Measurements from ENCODE around the gene SFXN5. TPM values are rescaled to one million over a fixed set of nuclear protein-coding genes. Genes with fewer than 3 reads are reported as not detected.
"Not testable (repeated sequence)": the region's sequence is repeated elsewhere in the genome, so short reads cannot be mapped to it uniquely, and the experiment has no call there.

SFXN5 gene
- polyA plus RNA-seq, 3 donors, result 2.8 to 5.3 (median 4.5) TPM

GRCh38 chr2:72915320-72915906 is 156.1 kb downstream of the SFXN5 start:
- no peak overlapping the region for H3K27ac ChIP-seq (ENCODE audit: low read depth, low read length)
- 3 to 5% (median 5%) methylated on average over 25 to 26 of the region's 26 CpGs for WGBS, 3 donors

DNA sequence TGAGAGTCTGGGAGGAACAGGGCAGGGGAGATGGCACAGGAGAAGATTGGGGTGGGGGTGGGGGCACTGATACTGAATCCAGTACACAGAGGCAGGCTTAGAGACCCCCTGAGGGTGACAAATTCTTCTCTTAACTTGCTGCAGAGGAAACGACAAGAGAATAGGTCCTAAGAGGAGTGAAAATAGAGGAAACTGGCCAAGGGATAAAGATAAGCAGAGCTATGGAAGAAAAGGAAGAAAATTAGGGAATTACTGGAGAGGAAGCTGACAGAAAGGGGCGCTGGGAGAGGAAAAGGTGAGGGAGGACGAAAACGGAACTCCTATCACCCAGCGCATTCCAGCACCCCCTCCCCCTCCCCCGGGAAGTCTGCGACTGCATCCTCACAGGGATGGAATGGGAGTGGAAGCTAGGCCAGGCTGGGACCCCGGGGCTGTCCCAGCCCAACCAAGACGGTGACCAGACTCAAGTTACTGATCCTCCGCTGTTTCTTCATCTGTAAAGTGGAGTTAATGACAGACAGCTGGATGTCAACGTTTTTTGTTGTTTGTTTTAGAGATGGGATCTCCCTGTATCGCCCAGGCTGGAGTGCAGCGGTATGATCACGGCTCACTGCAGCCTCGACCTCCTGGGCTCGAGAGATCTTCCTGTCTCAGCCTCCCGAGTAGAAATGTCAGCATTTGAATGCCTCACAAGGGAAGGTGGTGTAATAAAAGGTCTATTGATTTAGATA is 156.8 kb downstream of the SFXN5 start:
- 6 to 9% (median 9%) methylated on average over 16 to 17 of the region's 17 CpGs for WGBS, 3 donors
- no peak overlapping the region for H3K27ac ChIP-seq (ENCODE audit: low read depth, low read length)

DNA sequence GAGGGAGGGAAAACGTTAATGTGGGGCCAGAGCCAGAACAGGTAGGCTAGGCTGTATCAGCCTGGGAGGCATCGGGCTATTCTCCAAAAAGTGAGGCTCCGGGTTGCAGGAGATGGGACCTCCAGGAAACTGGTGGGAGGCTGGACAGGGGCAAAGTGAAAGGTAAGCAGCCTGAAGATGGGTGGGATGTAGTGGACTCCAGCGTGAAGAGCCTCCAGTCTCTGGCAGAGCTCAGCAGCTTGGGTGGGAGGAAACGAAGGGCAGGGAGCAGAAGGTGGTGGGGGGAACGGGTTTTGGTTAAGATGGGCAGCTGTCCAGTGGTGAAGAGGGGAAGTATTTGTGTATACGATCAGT is 157.3 kb downstream of the SFXN5 start:
- no peak overlapping the region for H3K27ac ChIP-seq (ENCODE audit: low read depth, low read length)
- WGBS, 3 donors, result 7 to 8% (median 7%) methylated on average over 7 of the region's 7 CpGs

DNA sequence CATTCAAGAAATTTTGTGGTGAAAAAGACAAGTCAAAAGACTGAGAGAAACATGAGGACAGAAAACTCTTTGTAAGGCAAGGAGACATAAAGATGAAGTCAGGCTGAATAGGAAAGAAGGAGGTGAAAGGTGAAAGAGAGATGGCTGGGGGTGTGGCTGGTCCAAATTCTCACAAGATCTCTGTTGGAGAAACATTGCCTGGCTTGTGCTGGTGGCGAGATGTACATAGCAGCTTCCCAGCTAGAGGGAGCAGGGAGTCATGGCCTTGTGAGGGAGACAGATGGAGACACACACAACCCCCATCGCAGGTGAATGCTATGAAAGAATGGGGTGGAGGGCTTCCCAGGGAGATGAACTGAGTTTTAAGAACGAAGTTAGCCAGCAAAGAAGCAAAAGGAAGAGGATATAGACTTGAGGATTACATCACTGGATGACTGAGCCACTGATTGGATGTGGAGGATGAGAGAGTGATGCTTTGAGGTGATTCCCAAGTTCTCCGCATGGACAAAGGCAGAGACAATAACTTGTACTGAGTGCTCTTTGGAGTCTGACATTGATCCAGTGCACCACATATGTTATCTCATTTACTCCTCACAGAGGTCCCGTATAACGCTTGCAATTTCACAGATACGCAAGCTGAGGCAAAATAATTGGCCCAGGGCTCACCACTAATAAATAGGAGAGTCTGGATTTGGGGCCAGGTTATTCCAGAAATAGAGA is 157.9 kb downstream of the SFXN5 start:
- 18 to 19% (median 19%) methylated on average over 7 of the region's 7 CpGs for WGBS, 3 donors
- H3K27ac ChIP-seq (ENCODE audit: low read depth, low read length), result no peak overlapping the region

DNA sequence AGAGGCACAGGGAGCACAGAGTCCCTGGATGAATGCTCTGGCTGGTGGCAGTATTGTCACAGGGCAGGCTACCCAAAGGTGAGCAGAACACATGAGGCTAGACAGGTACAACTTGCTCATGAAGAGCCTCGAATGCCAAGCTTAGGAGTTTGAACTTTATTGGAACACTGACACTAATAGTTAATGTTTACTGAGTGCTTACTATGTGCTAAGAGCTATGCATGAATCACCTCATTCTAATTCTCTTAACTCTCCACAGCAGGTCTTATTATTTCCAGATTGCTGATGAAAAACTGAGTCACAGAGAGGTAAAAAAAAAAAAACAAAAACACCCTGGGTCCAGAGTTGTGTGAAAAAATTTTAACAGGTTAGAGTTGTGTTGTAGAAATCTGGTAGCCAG is 160.3 kb downstream of the SFXN5 start:
- WGBS, 3 donors, result 32 to 57% (median 52%) methylated on average over 1 of the region's 1 CpG
- no peak overlapping the region for H3K27ac ChIP-seq (ENCODE audit: low read depth, low read length)

DNA sequence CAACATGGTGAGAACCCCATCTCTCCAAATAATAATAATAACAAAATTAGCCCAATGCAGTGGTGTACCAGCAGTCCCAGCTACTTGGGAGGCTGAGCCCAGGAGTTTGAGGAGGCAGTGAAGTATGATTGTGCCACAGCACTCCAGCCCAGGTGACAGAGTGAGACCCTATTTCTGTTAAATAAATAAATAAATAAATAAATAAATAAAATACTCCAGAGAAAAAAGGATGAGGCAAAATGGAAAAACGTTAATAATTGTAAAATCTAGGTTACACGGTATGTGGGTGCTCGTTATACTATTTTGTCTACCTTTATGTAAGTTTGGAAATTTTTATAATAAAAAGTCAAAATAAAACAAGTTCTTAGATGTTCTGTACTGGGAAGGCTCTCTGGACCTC is 162.8 kb downstream of the SFXN5 start:
- H3K27ac ChIP-seq (ENCODE audit: low read depth, low read length), result no peak overlapping the region
- 85 to 86% (median 85%) methylated on average over 3 of the region's 3 CpGs for WGBS, 3 donors

DNA sequence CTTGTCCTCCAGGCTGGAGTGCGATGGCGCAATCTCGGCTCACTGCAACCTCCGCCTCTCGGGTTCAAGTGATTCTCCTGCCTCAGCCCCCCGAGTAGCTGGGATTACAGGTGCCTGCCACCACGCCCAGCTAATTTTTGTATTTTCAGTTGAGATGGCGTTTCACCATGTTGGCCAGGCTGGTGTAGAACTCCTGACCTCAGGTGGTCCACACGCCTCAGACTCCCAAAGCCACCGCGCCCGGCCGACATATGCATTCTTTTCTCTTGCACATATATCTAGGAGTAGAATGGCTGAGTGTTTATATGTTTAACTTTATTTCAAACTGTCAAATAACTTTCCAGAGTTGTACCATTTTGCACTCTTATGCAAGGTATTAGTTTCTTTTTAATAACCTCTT is 164.1 kb downstream of the SFXN5 start:
- WGBS, 3 donors, result 88 to 90% (median 89%) methylated on average over 13 of the region's 13 CpGs

GRCh38 chr2:72901426-72901825 is 170.1 kb downstream of the SFXN5 start:
- 42 to 52% (median 44%) methylated on average over 3 of the region's 3 CpGs for WGBS, 3 donors
- no peak overlapping the region for H3K27ac ChIP-seq (ENCODE audit: low read depth, low read length)

More for the DNA sequence above, 164.1 kb downstream of the SFXN5 start:
- H3K27ac ChIP-seq (ENCODE audit: low read depth, low read length), result not testable (repeated sequence)

GRCh38 chr2:72900191-72900825 is 171.2 kb downstream of the SFXN5 start:
- 77 to 80% (median 77%) methylated on average over 5 of the region's 5 CpGs for WGBS, 3 donors

GRCh38 chr2:72898585-72898906 is 173.0 kb downstream of the SFXN5 start:
- no peak overlapping the region for H3K27ac ChIP-seq (ENCODE audit: low read depth, low read length)
- 72 to 74% (median 74%) methylated on average over 2 of the region's 2 CpGs for WGBS, 3 donors

More at GRCh38 chr2:72900191-72900825, 171.2 kb downstream of the SFXN5 start:
- H3K27ac ChIP-seq (ENCODE audit: low read depth, low read length), result no peak overlapping the region

GRCh38 chr2:72897785-72898584 is 173.5 kb downstream of the SFXN5 start:
- WGBS, 3 donors, result 73 to 80% (median 73%) methylated on average over 18 of the region's 18 CpGs
- H3K27ac ChIP-seq (ENCODE audit: low read depth, low read length), result no peak overlapping the region

GRCh38 chr2:72896446-72896845 is 175.1 kb downstream of the SFXN5 start:
- H3K27ac ChIP-seq (ENCODE audit: low read depth, low read length), result no peak overlapping the region
- WGBS, 3 donors, result 79 to 84% (median 79%) methylated on average over 4 of the region's 4 CpGs

DNA sequence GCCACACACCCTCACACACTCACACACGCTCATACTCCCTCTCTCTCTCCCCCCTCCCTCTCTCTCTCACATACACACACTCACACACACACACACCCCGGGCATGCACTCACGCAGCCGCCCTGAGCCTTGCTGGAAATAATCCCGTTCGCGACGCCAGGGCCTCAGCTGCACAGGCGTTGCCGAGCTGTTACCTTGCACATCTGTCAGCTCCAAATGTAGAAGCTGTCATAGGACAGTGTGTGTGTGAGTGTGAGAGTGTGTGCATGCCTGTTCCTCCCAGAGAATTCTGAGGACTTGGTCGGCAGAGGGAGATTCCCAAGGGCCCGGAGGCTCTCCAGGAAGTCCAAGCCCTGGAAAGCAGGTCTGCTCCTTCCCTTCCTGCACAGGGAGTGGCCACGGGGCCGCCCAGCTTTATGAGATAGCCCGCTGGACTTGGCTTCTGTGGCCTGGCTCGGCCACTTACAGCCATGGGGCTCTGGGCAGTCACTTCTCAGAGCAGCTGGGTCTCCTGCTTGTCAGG is 175.7 kb downstream of the SFXN5 start:
- 7 to 15% (median 12%) methylated on average over 14 to 16 of the region's 16 CpGs for WGBS, 3 donors
- H3K27ac ChIP-seq (ENCODE audit: low read depth, low read length), result no peak overlapping the region

DNA sequence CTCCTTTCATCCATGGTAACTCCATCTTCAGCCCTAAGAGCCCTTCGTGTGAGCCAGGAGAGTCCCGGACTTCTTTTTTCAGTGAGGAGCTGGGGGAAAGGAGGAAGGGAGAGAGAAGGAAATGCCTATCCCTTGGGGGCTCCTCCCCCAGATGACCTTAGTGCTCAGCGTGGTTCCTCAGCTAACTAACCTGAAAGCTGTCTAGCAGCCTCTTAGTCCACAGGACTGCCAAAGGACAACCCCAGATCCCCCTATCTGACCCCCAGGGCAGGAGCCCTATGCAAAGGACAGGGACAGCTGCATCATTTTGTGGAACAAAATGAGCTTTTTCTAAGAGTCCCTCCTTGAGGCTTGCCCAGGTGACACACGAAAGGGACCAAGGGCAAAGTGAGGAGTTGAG is 176.4 kb downstream of the SFXN5 start:
- H3K27ac ChIP-seq (ENCODE audit: low read depth, low read length), result no peak overlapping the region
- 9 to 11% (median 9%) methylated on average over 4 of the region's 4 CpGs for WGBS, 3 donors

GRCh38 chr2:72894514-72894913 is 177.0 kb downstream of the SFXN5 start:
- 85 to 91% (median 90%) methylated on average over 9 of the region's 9 CpGs for WGBS, 3 donors

DNA sequence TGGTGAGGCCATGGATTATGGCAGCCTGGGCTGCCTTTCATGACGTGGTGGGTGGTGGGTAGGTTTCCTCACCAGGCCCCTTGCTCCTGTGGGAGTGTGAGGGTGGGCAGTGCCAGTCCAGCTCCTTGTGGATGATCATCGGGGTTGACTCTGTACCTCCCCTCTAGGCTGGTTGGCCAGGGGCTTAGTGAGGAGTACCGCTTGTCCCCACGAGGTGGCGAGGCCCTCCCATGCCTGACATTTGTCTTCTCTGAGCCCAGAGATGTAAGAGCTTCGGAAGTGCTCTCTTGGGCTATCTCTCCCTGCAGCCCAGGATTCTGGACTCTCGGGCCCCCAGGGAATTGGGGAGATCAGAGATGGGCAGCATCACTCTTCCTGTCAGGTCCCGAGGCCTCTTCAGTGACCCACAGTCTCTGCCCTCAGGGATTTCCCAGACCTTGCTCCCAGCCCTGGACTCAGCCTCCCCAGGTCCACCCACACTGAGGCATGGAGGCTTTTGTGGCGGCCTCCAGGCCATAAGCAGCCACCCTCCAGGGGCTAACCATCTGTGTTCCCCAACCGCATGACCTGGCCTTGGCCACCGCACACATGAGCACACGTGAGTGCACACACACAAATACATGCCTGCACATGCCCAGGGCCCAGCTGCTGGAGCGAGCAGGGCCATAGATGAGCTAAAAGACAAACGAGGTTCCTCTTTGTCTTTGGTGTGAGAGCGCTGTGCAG is 177.8 kb downstream of the SFXN5 start:
- no peak overlapping the region for H3K27ac ChIP-seq (ENCODE audit: low read depth, low read length)
- 49 to 53% (median 52%) methylated on average over 15 of the region's 15 CpGs for WGBS, 3 donors

More at GRCh38 chr2:72894514-72894913, 177.0 kb downstream of the SFXN5 start:
- no peak overlapping the region for H3K27ac ChIP-seq (ENCODE audit: low read depth, low read length)

GRCh38 chr2:72892506-72893173 is 178.9 kb downstream of the SFXN5 start:
- WGBS, 3 donors, result 9 to 14% (median 10%) methylated on average over 11 of the region's 11 CpGs
- H3K27ac ChIP-seq (ENCODE audit: low read depth, low read length), result no peak overlapping the region

Data from adipose tissue (tissue), 3 donors.